OCI-M1 (cell line): ENCODE measurements around the gene SCARB1.
"Not testable (repeated sequence)": the region's sequence is repeated elsewhere in the genome, so short reads cannot be mapped to it uniquely, and the experiment has no call there.

Experiments used
- DNase-seq: peaks from one replicate; lab custom pipeline; 2025; lab: John Stamatoyannopoulos, UW

Gene SCARB1, protein sequence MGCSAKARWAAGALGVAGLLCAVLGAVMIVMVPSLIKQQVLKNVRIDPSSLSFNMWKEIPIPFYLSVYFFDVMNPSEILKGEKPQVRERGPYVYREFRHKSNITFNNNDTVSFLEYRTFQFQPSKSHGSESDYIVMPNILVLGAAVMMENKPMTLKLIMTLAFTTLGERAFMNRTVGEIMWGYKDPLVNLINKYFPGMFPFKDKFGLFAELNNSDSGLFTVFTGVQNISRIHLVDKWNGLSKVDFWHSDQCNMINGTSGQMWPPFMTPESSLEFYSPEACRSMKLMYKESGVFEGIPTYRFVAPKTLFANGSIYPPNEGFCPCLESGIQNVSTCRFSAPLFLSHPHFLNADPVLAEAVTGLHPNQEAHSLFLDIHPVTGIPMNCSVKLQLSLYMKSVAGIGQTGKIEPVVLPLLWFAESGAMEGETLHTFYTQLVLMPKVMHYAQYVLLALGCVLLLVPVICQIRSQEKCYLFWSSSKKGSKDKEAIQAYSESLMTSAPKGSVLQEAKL

GRCh38 chr12:124863416-124864325 is at the start of gene SCARB1:
SCARB1 (minus strand) TSS chr12:124863864; CDS start chr12:124863720, 144 bp downstream.
- DNase-seq, result peak; percentile 95

GRCh38 chr12:124912529-124913287 is 49.0 kb upstream of the SCARB1 start:
- not testable (repeated sequence) for DNase-seq

DNA sequence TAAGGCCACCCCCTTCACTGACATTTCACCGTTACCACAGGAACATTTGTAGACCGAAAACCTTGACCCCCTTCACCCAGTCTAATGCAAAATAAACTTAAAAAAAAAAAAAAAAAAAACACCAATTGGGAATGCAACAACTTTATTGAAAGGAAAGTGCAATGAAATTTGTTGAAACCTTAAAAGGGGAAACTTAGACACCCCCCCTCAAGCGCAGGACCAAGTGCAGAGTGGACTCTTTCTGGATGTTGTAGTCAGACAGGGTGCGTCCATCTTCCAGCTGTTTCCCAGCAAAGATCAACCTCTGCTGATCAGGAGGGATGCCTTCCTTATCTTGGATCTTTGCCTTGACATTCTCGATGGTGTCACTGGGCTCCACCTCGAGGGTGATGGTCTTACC is 47.9 kb upstream of the SCARB1 start:
- not testable (repeated sequence) for DNase-seq

GRCh38 chr12:124910561-124911478 is 47.2 kb upstream of the SCARB1 start:
- no peak for DNase-seq

DNA sequence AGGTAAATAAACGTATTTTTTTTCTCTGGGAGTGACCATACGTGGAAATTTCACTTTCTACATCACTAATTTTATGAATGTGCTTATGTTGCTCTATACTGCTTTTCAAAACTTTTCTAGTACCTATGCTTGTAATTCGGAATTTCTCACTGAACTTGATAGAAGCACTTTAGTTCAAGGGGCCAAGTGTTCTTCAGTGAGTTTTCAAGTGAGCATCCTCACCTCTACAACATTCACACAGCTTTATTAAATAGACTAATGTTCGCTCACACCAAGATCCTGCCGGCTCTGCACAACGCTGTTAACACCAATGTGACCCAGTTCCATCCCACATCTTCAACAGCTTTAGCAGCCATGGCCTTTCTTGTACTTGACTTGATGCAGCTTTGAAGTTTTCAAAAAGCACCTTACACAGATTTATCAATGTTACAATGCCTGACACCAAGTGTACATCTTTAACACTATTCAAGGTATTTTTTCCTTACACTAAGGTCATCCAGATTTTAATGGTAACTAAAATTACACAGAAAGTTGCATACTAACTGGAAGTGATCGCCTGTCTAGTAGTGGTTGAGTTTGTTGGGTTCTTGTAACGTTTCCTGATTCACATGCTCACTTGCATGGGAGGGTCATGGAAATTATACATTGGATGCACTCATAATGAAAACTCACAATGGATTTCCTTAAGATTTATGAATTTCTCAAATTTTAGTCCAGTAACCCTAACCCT is 46.3 kb upstream of the SCARB1 start:
- DNase-seq, result no peak

DNA sequence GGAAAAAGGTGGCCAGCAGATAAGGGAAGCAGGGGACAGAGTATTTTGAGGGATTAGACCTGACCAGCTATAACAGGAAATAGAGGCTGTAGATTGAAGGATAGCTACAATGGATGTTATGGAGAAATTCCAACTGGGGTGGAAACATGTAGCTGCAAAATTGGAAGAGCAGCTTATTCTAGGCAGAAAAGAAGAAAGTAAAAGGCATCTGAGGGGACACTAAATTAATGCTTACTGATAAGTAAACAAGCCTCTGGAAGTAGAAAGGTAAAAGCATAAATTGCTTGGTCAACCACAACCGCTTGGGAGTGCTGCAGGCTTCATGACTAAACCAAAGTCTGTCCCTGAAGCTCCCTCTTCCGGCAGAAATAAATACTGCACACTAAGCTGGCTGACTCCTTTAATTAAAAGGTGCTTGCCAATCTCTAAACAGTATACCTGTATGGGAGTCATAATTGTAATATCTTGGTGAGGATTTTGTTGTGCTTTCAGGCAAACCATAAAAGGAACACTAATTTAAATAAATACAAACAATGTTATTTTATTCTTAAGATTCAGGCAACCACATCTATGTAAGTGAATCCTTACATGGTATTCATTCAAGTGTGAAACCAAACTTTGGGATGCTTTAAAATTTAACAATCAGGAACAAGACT is 43.1 kb upstream of the SCARB1 start:
- no peak for DNase-seq

GRCh38 chr12:124904306-124905098 is 40.8 kb upstream of the SCARB1 start:
- peak; percentile 93 for DNase-seq

- no peak for DNase-seq
These were observed 39.3 kb upstream of the SCARB1 start for GRCh38 chr12:124902916-124903315.

GRCh38 chr12:124901003-124901402 is 37.3 kb upstream of the SCARB1 start:
- no peak for DNase-seq

GRCh38 chr12:124900345-124900795 is 36.7 kb upstream of the SCARB1 start:
- not testable (repeated sequence) for DNase-seq

GRCh38 chr12:124898923-124899294 is 35.2 kb upstream of the SCARB1 start:
- no peak for DNase-seq

DNA sequence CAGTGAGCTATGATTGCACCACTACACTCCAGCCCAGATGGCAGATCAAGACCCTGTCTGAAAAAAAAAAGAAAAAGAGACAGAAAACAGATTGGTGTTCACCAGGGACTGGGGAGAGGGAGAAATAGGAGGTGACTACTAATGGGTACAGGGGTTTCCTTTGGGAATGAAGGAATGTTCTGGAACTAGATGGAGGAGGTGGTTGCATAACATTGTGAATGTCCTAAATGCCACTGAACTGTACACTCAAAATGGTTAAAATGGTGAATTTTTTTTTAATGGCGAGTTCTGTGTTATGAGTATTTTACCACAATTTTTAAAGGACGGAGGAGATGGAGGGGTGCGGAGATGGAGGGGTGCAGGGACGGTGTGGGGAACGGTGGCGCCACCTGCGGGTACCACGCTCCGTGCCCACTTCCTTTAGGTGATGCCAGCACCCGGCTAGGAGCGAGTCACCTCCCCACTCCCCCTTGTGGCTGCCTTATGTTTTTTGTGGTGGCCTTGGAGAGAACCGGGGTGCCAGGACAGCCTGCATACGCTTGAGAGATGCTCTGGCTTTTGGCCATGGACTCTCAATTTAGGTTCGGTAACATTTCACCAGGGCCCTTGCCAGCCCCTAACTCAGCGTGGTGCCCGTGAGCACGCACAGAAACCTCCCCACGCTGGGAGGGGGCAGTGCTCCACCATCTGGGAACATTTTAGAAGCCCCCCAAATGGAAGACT is 34.7 kb upstream of the SCARB1 start:
- peak; percentile 49 for DNase-seq

GRCh38 chr12:124896461-124896860 is 32.8 kb upstream of the SCARB1 start:
- DNase-seq, result no peak

- no peak for DNase-seq
These were observed 30.3 kb upstream of the SCARB1 start for GRCh38 chr12:124893792-124894516.

GRCh38 chr12:124888260-124888659 is 24.6 kb upstream of the SCARB1 start:
- DNase-seq, result no peak

DNA sequence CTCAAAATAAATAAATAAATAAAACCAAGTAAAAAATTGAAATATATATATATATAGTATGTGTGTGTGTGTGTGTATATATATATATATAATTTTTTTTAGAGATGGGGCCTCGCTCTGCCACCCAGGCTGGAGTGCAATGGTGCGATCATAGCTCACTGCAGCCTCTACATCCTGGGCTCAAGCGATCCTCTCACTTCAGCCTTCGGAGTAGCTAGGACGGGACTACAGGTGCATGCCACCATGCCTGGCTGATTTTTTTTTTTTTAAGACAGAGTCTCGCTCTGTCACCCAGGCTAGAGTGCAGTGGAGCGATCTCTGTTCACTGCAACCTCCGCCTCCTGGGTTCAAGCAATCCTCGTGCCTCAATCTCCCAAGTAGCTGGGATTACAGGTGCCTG is 24.1 kb upstream of the SCARB1 start:
- DNase-seq, result not testable (repeated sequence)
